T follicular helper cell (primary cell): ENCODE results near the gene MARCKSL1.
A peak's percentile ranks its signal among the peaks of the same experiment; 100 is the strongest.
"Not testable (repeated sequence)": the region's sequence is repeated elsewhere in the genome, so short reads cannot be mapped to it uniquely, and the experiment has no call there.

ENCODE experiments used
- DNase-seq: peaks from one replicate; pipeline ENCODE4 v3.0.0-alpha.2; 2020; ENCODE audit warnings: low read depth
- total RNA-seq, 2 experiments: gene quantifications; one replicate each; lab custom pipeline; 2026; lab: John Stamatoyannopoulos, UW

The MARCKSL1 gene
- total RNA-seq = 22.2 to 22.4 reads per million in 2 experiments

- peak; percentile 80 for DNase-seq
Measured at GRCh38 chr1:32335790-32336590, at the start of gene MARCKSL1. TSS of gene MARCKSL1 (minus strand) at chr1:32336233. CDS start at chr1:32336033, 200 bp downstream.

- no peak for DNase-seq
Measured at GRCh38 chr1:32380057-32380456, 44.0 kb upstream of the MARCKSL1 start.

GRCh38 chr1:32377541-32378220 is 41.6 kb upstream of the MARCKSL1 start:
- DNase-seq = no peak

GRCh38 chr1:32376199-32376598 is 40.2 kb upstream of the MARCKSL1 start:
- no peak for DNase-seq

- no peak for DNase-seq
Measured at GRCh38 chr1:32373996-32374592, 38.1 kb upstream of the MARCKSL1 start.

GRCh38 chr1:32372149-32372756 is 36.2 kb upstream of the MARCKSL1 start:
- peak; percentile 40 for DNase-seq

GRCh38 chr1:32367912-32368635 is 32.0 kb upstream of the MARCKSL1 start:
- DNase-seq = no peak

- DNase-seq = no peak
Measured at GRCh38 chr1:32365445-32365844, 29.4 kb upstream of the MARCKSL1 start.

- no peak for DNase-seq
Measured at GRCh38 chr1:32364836-32365235, 28.8 kb upstream of the MARCKSL1 start.

- DNase-seq = no peak
Measured at GRCh38 chr1:32363713-32364112, 27.7 kb upstream of the MARCKSL1 start.

GRCh38 chr1:32362474-32363313 is 26.7 kb upstream of the MARCKSL1 start, which contains the start of the genes FAM229A and TSSK3:
TSS of gene FAM229A (minus strand) at chr1:32362485. CDS start at chr1:32362091, 394 bp downstream.
TSS of gene TSSK3 (plus strand) at chr1:32362539. CDS start at chr1:32362702, 163 bp downstream.
- no peak for DNase-seq

GRCh38 chr1:32361674-32362473 is 25.8 kb upstream of the MARCKSL1 start:
- DNase-seq = no peak

GRCh38 chr1:32361308-32361673 is 25.3 kb upstream of the MARCKSL1 start:
- DNase-seq = no peak

GRCh38 chr1:32358435-32358834 is 22.4 kb upstream of the MARCKSL1 start:
- no peak for DNase-seq

- DNase-seq = no peak
Measured at GRCh38 chr1:32357614-32358013, 21.6 kb upstream of the MARCKSL1 start.

GRCh38 chr1:32356478-32356877 is 20.4 kb upstream of the MARCKSL1 start:
- no peak for DNase-seq

- DNase-seq = not testable (repeated sequence)
Measured at GRCh38 chr1:32355778-32356177, 19.7 kb upstream of the MARCKSL1 start.

GRCh38 chr1:32353886-32354570 is 18.0 kb upstream of the MARCKSL1 start:
- DNase-seq = no peak

- DNase-seq = no peak
Measured at GRCh38 chr1:32353431-32353830, 17.4 kb upstream of the MARCKSL1 start.
